ENCODE measurements around the gene SCRN2. TPM values are rescaled to one million over a fixed set of nuclear protein-coding genes. Genes with fewer than 3 reads are reported as not detected.

SCRN2 gene
- total RNA-seq, 1 donor from 2014 or later = 14.9 TPM

- DNase-seq (ENCODE audit: low spot score) = no peak
- H3K9me3 Mint-ChIP-seq (ENCODE audit: low read depth) = no peaks in the 10 kb centered on the region
- H3K27me3 Mint-ChIP-seq (ENCODE audit: low read depth) = peaks cover 8% of the 10 kb centered on the region
- H3K36me3 Mint-ChIP-seq (ENCODE audit: low read depth) = peaks cover 31% of the 10 kb centered on the region
- no peak overlapping the region for H3K4me3 Mint-ChIP-seq (ENCODE audit: unreplicated experiment)
- no peak overlapping the region for H3K27ac Mint-ChIP-seq (ENCODE audit: unreplicated experiment)
- peaks cover 23% of the 10 kb centered on the region for H3K4me1 Mint-ChIP-seq (ENCODE audit: low read depth)
- TF ChIP-seq CTCF (IDR thresholded peaks at IDR 0.05) = no peak
Observed at GRCh38 chr17:47807421-47807820, 33.7 kb downstream of the SCRN2 start.

GRCh38 chr17:47806913-47807255 is 34.2 kb downstream of the SCRN2 start:
- H3K4me3 Mint-ChIP-seq (ENCODE audit: unreplicated experiment) = no peak overlapping the region
- H3K36me3 Mint-ChIP-seq (ENCODE audit: low read depth) = peaks cover 29% of the 10 kb centered on the region
- H3K9me3 Mint-ChIP-seq (ENCODE audit: low read depth) = no peaks in the 10 kb centered on the region
- TF ChIP-seq CTCF (IDR thresholded peaks at IDR 0.05) = no peak
- peaks cover 23% of the 10 kb centered on the region for H3K4me1 Mint-ChIP-seq (ENCODE audit: low read depth)
- DNase-seq (ENCODE audit: low spot score) = no peak
- H3K27me3 Mint-ChIP-seq (ENCODE audit: low read depth) = peaks cover 9% of the 10 kb centered on the region
- no peak overlapping the region for H3K27ac Mint-ChIP-seq (ENCODE audit: unreplicated experiment)

GRCh38 chr17:47806026-47806912 is 34.8 kb downstream of the SCRN2 start:
- Mint-ChIP-seq H3K36me3 (ENCODE audit: low read depth) (peaks cover 24% of the 10 kb centered on the region), H3K9me3 (ENCODE audit: low read depth) (no peaks in the 10 kb centered on the region), H3K4me1 (ENCODE audit: low read depth) (peaks cover 18% of the 10 kb centered on the region), H3K27ac (ENCODE audit: unreplicated experiment) (no peak overlapping the region), H3K4me3 (ENCODE audit: unreplicated experiment) (no peak overlapping the region), H3K27me3 (ENCODE audit: low read depth) (peaks cover 15% of the 10 kb centered on the region)
- TF ChIP-seq CTCF (IDR thresholded peaks at IDR 0.05) = no peak
- DNase-seq (ENCODE audit: low spot score) = no peak

GRCh38 chr17:47804461-47804860 is 36.6 kb downstream of the SCRN2 start:
- no peak overlapping the region for H3K27ac Mint-ChIP-seq (ENCODE audit: unreplicated experiment)
- no peak for TF ChIP-seq CTCF (IDR thresholded peaks at IDR 0.05)
- no peak for DNase-seq (ENCODE audit: low spot score)
- H3K9me3 Mint-ChIP-seq (ENCODE audit: low read depth) = no peaks in the 10 kb centered on the region
- H3K4me1 Mint-ChIP-seq (ENCODE audit: low read depth) = no peaks in the 10 kb centered on the region
- no peak overlapping the region for H3K4me3 Mint-ChIP-seq (ENCODE audit: unreplicated experiment)
- H3K27me3 Mint-ChIP-seq (ENCODE audit: low read depth) = peaks cover 15% of the 10 kb centered on the region
- H3K36me3 Mint-ChIP-seq (ENCODE audit: low read depth) = peaks cover 19% of the 10 kb centered on the region

- no peak for DNase-seq (ENCODE audit: low spot score)
- H3K4me3 Mint-ChIP-seq (ENCODE audit: unreplicated experiment) = no peak overlapping the region
- no peak overlapping the region for H3K27ac Mint-ChIP-seq (ENCODE audit: unreplicated experiment)
- H3K27me3 Mint-ChIP-seq (ENCODE audit: low read depth) = peaks cover 15% of the 10 kb centered on the region
- H3K9me3 Mint-ChIP-seq (ENCODE audit: low read depth) = no peaks in the 10 kb centered on the region
- no peak for TF ChIP-seq CTCF (IDR thresholded peaks at IDR 0.05)
- no peaks in the 10 kb centered on the region for H3K4me1 Mint-ChIP-seq (ENCODE audit: low read depth)
- peaks cover 19% of the 10 kb centered on the region for H3K36me3 Mint-ChIP-seq (ENCODE audit: low read depth)
Observed at GRCh38 chr17:47803751-47804150, 37.3 kb downstream of the SCRN2 start.

Measured in chondrocyte (in vitro differentiated cells).